Measurements from ENCODE around the gene CENPV. TPM values are rescaled to one million over a fixed set of nuclear protein-coding genes. Genes with fewer than 3 reads are reported as not detected.

Gene CENPV
- total and polyA plus RNA-seq, 8 donors = 24.5 to 324 (median 38.1) TPM

DNA sequence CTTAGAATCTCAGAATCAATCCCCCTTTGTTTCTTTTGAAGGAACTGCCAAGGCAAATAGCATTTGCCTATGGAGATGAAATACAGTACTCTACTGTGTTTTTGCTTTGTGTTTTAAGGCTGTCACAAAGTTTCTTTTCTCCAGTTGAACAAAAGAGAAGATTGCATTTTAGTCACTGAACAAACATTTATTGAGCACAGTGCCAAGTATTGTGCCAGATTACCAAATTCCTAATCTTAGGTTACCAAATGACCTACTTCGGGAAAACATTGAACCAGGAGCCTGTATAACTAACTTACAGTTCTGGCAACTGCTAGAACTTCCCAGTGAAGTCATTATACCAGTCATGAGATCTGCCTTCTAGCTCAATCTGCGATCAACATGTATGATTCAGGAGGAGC is 24.7 kb upstream of the CENPV start:
- TF ChIP-seq EP300 (IDR thresholded peaks at IDR 0.05) = no peak
- TF ChIP-seq POLR2A (IDR thresholded peaks at IDR 0.05) = no peak
- TF ChIP-seq, protein P1, sequence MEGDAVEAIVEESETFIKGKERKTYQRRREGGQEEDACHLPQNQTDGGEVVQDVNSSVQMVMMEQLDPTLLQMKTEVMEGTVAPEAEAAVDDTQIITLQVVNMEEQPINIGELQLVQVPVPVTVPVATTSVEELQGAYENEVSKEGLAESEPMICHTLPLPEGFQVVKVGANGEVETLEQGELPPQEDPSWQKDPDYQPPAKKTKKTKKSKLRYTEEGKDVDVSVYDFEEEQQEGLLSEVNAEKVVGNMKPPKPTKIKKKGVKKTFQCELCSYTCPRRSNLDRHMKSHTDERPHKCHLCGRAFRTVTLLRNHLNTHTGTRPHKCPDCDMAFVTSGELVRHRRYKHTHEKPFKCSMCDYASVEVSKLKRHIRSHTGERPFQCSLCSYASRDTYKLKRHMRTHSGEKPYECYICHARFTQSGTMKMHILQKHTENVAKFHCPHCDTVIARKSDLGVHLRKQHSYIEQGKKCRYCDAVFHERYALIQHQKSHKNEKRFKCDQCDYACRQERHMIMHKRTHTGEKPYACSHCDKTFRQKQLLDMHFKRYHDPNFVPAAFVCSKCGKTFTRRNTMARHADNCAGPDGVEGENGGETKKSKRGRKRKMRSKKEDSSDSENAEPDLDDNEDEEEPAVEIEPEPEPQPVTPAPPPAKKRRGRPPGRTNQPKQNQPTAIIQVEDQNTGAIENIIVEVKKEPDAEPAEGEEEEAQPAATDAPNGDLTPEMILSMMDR (IDR thresholded peaks at IDR 0.05) = no peak
- TF ChIP-seq POLR2AphosphoS5 (IDR thresholded peaks at IDR 0.05) = peak in 2 of 3 donors; percentile 63 to 68
- H3K4me1 ChIP-seq = peaks cover 25 to 48% (median 42%) of the 10 kb centered on the region in 4 donors
- peak in 1 of 2 donors; percentile 72 for DNase-seq
- H3K4me3 ChIP-seq = no peak overlapping the region
- H3K36me3 ChIP-seq = peaks cover 9 to 13% (median 11%) of the 10 kb centered on the region in 4 donors
- 21 to 36% (median 28%) methylated on average over 2 of the region's 2 CpGs for WGBS, 5 donors
- peak overlapping the region in 4 of 5 donors; percentile 91 to 98 (median 96) for H3K27ac ChIP-seq
- no peaks in the 10 kb centered on the region for H3K9me3 ChIP-seq
- intact Hi-C loops (cut with DNase I; ENCODE audit: low total_unique reads) = no loop called here
- H3K27me3 ChIP-seq = no peaks in the 10 kb centered on the region

DNA sequence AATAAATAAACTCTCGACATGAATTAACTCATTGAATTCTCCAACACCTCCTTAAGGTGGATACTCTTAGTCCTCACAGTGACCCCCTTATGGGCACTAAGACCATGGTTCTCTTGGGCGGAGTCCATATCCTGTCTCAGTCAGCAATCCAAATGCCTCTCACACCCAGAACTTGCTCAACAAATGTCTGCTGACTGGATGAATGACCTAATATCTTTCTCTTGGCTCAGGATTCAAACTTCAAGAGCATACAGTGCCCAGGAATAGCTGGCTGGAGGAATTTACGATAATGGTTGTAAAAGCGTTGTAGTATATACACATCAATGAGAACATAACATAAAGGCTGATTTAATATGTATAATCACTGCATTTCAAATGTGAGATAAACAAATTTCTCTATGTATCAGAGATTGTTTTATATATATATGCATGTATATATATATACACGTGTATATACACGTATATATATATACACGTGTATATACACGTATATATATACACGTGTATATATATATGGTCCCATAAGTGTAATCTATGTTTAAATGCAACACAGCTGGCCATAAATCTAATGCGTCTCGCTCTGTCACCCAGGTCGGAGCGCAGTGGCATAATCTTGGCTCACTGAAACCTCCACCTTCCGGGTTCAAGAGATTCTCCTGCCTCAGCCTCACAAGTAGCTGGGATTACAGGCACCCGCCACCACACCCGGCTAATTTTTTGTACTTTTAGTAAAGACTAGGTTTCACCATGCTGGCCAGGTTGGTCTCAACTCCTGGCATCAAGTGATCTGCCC is 21.1 kb upstream of the CENPV start:
- Histone ChIP-seq H3K27me3 (no peaks in the 10 kb centered on the region), H3K4me1 (peaks cover 7 to 25% (median 19%) of the 10 kb centered on the region in 4 donors), H3K4me3 (no peak overlapping the region), H3K36me3 (no peaks in the 10 kb centered on the region), H3K9me3 (no peaks in the 10 kb centered on the region), H3K27ac (peak overlapping the region in 1 of 5 donors; percentile 64)
- peak in 1 of 2 donors; percentile 34 for DNase-seq
- TF ChIP-seq POLR2A (IDR thresholded peaks at IDR 0.05) (no peak), POLR2AphosphoS5 (IDR thresholded peaks at IDR 0.05) (no peak), EP300 (IDR thresholded peaks at IDR 0.05) (no peak)
- TF ChIP-seq, protein P1 (IDR thresholded peaks at IDR 0.05) = no peak
- 83 to 90% (median 87%) methylated on average over 16 of the region's 16 CpGs for WGBS, 5 donors
- intact Hi-C loops (cut with DNase I; ENCODE audit: low total_unique reads) = no loop called here

DNA sequence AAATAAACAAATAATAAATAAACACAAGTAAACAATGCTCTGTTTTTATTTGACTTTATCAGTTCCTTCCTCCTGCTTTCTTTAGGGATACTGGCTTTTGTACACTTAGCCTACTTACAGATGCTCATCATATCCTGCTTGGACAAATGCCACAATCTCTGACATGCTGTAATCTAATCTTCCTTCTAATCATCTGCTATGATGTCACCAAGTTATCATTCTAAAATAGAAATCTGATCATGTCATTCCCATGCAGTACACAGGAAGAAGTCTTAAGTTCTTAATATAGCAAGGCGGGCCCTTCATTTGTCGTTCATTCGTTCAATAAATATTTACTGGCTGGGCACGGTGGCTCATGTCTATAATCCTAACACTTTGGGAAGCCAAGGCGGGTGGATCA is 18.5 kb upstream of the CENPV start:
- intact Hi-C loops (cut with DNase I; ENCODE audit: low total_unique reads) = no loop called here
- Histone ChIP-seq H3K36me3 (no peaks in the 10 kb centered on the region), H3K4me3 (no peak overlapping the region), H3K4me1 (peaks cover 4 to 13% (median 8%) of the 10 kb centered on the region in 4 donors), H3K9me3 (no peaks in the 10 kb centered on the region), H3K27ac (peak overlapping the region in 1 of 5 donors; percentile 20), H3K27me3 (no peaks in the 10 kb centered on the region)
- WGBS, 5 donors = 31 to 51% (median 39%) methylated on average over 5 of the region's 5 CpGs
- peak in 1 of 2 donors; percentile 61 for DNase-seq
- TF ChIP-seq POLR2A (IDR thresholded peaks at IDR 0.05) (no peak), EP300 (IDR thresholded peaks at IDR 0.05) (no peak), POLR2AphosphoS5 (IDR thresholded peaks at IDR 0.05) (no peak)
- TF ChIP-seq, protein P1 (IDR thresholded peaks at IDR 0.05) = no peak

DNA sequence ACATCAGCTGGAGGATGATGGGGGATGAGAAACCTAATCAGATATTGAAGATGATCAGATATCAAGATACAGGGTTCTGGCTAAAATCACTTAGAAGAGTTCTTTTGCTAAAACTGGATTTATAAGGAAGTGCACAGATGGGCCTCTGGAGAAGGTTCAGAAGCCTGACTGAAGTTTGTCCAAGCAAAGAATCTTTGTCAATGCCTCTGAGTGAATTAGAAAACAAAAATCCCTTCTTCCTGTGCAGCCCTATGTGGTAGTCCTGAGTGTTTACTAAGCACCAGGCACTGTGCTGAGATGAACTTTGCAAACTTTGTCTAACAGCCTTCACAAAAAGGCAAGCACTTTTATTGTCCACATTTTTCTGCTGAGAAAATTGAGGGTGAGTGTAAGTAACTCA is 11.4 kb upstream of the CENPV start:
- Histone ChIP-seq H3K36me3 (no peaks in the 10 kb centered on the region), H3K27me3 (no peaks in the 10 kb centered on the region), H3K4me1 (peaks cover 0 to 9% (median 3%) of the 10 kb centered on the region in 4 donors), H3K9me3 (no peaks in the 10 kb centered on the region), H3K27ac (peak overlapping the region in 3 of 5 donors; percentile 4 to 22 (median 18)), H3K4me3 (no peak overlapping the region)
- TF ChIP-seq POLR2A (IDR thresholded peaks at IDR 0.05) (no peak), POLR2AphosphoS5 (IDR thresholded peaks at IDR 0.05) (no peak), EP300 (IDR thresholded peaks at IDR 0.05) (no peak)
- TF ChIP-seq, protein P1 (IDR thresholded peaks at IDR 0.05) = no peak
- intact Hi-C loops (cut with DNase I; ENCODE audit: low total_unique reads) = loop anchor here (10.0 kb wide), 1 partner anchor 160 kb away; no protein-coding TSS in a partner anchor
- no peak for DNase-seq
